Right ventricle myocardium inferior (tissue), 1 donor: Measurements from ENCODE around the gene IRF3. TPM values are rescaled to one million over a fixed set of nuclear protein-coding genes. Genes with fewer than 3 reads are reported as not detected.
A peak's percentile ranks its signal among the peaks of the same experiment; 100 is the strongest.
"Not testable (repeated sequence)": the region's sequence is repeated elsewhere in the genome, so short reads cannot be mapped to it uniquely, and the experiment has no call there.

Experiments used
- ATAC-seq: fragments of 200-7000 bp; cut with Tn5 transposase; one replicate; pipeline ENCODE4 v1.9.1; 2020; ENCODE audit warnings: mild to moderate bottlenecking, moderate library complexity
- DNase-seq: peaks from one replicate; pipeline ENCODE4 v3.0.0; 2021; ENCODE audit errors: missing footprints
- intact Hi-C: fragments of 100-400 bp; cut with DNase I; formaldehyde crosslinking; loops from one replicate; pipeline ENCODE4 v1.11.0; 2022
- total RNA-seq: library from RNA; stranded (reverse); fragmentation: NEBNext Ultra II Directional; extraction: Animal tissue kit (Norgen Biotek cat#: 25700); gene quantifications from one replicate; pipeline ENCODE4 v1.2.1, GENCODE V29; 2021
- donor health status: DM: no; HTN: yes; CAD: no; lungs with severe emphysema.

IRF3 gene
- total RNA-seq, 1 donor from 2014 or later, result 36.4 TPM

DNA sequence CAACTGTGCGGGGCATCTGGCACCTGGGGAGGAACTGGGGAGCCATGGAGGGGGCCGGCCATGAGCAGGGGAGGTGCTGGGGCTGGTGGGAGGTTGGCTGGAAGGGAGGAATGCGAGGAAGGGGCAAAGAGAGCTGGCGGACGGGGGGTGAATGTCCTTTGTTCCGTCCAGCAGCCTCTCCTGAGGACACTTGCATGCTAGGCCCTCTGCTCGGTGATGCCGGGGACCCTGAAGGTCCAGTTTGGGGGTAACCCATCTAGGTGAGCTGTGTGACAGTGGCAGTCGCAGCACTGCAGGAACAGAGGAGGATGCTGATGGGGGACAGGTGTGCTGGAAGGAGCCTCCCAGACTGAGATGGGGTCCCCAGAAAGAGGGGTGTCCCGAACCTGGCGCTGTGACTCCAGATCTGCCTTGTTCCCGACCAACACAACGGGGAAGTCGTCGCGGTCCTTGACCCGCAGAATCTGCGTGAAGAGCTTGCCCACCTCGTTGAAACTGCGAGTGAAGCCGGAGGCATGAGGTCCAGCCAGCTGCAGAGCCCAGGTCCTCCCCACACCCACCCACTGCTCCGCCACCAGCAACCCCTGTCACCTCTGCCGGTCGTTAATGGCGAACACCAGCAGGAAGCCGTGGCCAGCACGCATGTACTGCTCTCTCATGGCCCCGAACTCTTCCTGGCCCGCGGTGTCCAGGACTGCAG is 29.3 kb downstream of the IRF3 start:
- intact Hi-C loops, result no loop called here
- ATAC-seq (no peak), DNase-seq (no peak)

- ATAC-seq, result no peak
- intact Hi-C loops, result no loop called here
- no peak for DNase-seq
Observed at GRCh38 chr19:49635530-49636232, 30.0 kb downstream of the IRF3 start.

GRCh38 chr19:49633273-49633672 is 32.4 kb downstream of the IRF3 start:
- ATAC-seq, intact Hi-C loops, DNase-seq: not testable (repeated sequence)

DNA sequence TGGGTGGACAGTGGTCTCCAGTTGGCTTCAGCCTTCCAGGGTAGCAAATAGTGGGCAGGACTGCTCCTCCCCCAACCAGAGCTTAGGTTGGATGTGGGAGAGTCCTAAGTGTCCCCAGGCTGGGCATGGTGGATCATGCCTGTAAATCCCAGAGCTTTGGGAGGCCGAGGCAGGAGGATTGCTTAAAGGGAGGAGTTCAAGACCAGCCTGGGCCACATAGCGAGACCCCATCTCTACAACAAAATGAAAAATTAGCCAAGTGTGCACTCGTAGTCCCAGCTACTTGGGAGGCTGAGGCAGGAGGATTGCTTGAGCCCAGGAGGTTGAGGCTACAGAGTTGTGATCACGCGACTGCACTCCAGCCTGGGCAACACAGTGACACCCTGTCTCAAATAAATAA is 33.1 kb downstream of the IRF3 start:
- no peak for DNase-seq
- ATAC-seq, result no peak
- intact Hi-C loops, result no loop called here

GRCh38 chr19:49631610-49632192 is 34.0 kb downstream of the IRF3 start:
- intact Hi-C loops, result no loop called here
- DNase-seq (no peak), ATAC-seq (no peak)

GRCh38 chr19:49631014-49631588 is 34.6 kb downstream of the IRF3 start:
- DNase-seq (no peak), ATAC-seq (no peak)
- intact Hi-C loops, result no loop called here

DNA sequence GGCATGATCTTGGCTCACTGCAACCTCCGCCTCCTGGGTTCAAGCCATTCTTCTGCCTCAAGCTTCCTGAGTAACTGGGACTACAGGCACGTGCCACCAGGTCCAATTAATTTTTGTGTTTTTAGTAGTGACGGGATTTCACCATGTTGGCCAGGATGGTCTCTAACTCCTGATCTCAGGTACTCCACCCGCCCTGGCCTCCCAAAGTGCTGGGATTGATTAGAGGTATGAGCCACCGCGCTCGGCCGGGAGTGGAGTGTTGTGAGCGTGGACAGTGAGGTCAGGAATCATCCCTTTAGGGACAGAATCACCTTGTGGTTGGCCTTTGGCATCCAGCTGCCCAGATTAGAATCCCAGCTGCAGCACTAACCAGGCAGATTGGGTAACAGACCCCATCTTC is 36.0 kb downstream of the IRF3 start:
- ATAC-seq (no peak), DNase-seq (no peak)
- intact Hi-C loops, result no loop called here

GRCh38 chr19:49626226-49626625 is 39.4 kb downstream of the IRF3 start:
- ATAC-seq (no peak), DNase-seq (no peak)
- intact Hi-C loops, result no loop called here

GRCh38 chr19:49624967-49625910 is 40.4 kb downstream of the IRF3 start:
- ATAC-seq (peak; percentile 17), DNase-seq (no peak)
- intact Hi-C loops, result no loop called here

- ATAC-seq, DNase-seq, intact Hi-C loops: not testable (repeated sequence)
Observed at GRCh38 chr19:49617860-49618259, 47.8 kb downstream of the IRF3 start.

DNA sequence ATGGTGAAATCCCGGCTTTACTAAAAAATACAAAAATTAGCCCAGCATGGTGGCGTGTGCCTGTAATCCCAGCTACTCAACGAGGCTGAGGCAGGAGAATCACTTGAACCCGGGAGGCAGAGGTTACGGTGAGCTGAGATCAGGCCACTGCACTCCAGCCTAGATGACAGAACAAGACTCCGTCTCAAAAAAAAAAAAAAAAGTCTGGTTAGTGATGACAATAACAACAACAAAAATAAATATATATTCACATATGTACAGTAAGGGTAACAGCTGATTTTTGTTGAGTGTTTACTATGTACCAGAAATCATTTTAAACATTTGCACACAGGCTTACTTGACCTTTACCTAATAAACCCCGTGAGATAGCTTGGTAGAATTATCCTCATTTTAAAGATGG is 48.7 kb downstream of the IRF3 start:
- DNase-seq (no peak), ATAC-seq (no peak)
- intact Hi-C loops, result no loop called here

GRCh38 chr19:49616532-49616931 is 49.1 kb downstream of the IRF3 start:
- ATAC-seq, result no peak
- no peak for DNase-seq
- intact Hi-C loops, result no loop called here

- DNase-seq (no peak), ATAC-seq (no peak)
- intact Hi-C loops, result no loop called here
Observed at GRCh38 chr19:49615861-49616260, 49.8 kb downstream of the IRF3 start.

- DNase-seq (no peak), ATAC-seq (no peak)
- intact Hi-C loops, result no loop called here
Observed at GRCh38 chr19:49614096-49614833, 51.4 kb downstream of the IRF3 start.

GRCh38 chr19:49613374-49613773 is 52.3 kb downstream of the IRF3 start:
- intact Hi-C loops, result no loop called here
- DNase-seq, result no peak
- ATAC-seq, result no peak
